ENCODE results near the gene CHPF. TPM values are rescaled to one million over a fixed set of nuclear protein-coding genes. Genes with fewer than 3 reads are reported as not detected.

CHPF gene
- total RNA-seq, 1 donor from 2014 or later = 35.9 TPM

DNA sequence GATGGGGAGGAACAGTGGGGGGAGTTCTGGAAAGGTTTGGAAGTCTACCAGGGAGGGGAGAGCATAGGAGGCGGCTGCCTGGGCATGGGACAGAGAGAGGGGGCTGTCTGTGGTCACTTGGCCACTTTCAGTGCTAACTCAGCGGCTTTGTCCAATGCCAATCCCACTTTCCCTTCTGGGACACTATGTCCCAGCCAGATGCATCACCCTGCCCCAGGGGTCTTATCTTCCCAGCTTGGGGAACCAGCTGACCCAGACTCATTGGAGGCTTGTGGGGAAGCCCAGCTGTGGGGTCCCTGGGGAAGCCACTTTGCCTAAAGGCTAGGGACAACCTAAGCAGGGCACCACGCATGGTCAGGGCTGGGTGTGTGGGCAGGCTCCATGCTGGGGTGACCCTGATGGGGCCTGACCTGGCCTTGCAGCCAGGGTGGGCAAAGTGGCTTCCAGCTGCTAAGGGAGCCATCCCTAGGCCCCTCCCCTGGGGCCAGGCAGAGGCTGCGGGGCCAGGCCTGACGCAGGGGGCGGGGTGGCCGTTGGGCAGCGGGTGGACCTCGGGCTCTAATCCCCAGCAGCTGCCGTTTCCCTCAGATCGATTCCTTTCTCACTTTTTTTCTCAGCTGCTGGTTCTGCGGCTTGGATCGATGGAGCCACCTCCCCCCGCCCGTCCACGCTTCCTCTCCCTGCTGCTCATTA is 30.9 kb downstream of the CHPF start:
- DNase-seq = no peak

- DNase-seq = no peak
Observed at GRCh38 chr2:219511547-219512325, 31.9 kb downstream of the CHPF start.

DNA sequence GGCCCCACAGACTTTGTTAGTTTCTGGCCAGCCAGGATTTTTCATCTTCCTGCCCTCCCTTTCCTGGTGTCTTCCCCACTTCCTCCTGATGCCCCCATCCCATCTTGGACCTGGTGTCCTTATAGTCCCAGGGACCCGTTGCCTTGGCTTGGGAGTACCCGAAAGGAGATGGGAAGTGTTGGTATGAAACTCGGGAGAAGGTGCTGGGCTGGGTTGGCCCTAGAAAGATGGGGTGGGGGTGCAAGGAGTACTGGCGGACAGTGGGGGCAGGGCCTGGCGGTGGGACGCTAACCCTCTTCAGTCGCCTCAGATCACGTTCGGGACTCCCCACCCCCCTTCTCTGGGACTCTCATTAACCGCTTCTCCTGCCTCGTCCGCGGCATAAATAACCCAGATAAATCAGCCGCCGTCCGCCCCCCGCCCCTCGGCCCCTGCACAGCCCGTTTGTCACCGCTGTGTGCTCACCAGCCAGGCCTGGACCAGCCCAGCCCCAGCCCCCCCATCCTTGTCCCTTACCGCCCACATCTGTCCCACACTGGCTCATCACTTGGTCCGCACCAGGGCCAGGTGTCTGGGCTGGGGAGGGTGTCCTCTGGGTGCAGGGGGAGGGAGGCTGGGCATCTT is 33.0 kb downstream of the CHPF start:
- DNase-seq = no peak

DNA sequence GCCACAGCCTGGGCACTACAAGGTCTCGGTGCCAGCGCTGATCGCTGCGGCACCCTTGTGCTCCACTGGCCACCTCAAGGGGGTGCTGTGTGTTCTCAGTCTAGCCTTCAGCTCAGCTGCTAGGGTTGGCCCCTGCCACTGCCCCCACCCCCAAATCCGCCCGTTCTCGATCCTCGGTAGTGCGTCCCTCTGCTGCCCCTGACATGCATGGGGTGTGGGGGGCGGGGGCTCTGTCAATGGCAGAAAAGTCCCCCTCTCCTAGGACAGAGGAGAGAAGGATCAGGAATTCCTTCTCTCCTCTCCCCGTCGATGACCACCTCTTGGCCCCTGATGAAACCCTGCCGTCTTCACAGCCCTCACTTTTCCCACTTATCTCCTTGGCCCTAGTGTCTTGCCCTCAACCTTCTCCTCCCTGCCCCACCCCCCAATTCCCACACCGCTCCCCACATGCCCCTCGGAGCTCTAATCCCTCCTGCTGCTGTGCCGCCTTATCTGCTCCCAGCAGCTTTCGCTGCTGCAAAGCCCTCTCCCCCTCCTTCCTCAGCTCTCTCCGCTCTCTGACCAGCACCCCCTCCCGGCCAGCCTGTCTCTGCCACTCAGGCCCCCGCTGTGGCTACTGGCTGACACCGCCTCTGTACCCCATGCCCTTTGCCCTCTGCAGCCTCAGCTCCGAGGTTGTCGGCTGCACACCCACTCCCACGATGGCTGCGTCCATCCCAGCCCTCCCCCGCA is 33.7 kb downstream of the CHPF start:
- peak; percentile 47 for DNase-seq

DNA sequence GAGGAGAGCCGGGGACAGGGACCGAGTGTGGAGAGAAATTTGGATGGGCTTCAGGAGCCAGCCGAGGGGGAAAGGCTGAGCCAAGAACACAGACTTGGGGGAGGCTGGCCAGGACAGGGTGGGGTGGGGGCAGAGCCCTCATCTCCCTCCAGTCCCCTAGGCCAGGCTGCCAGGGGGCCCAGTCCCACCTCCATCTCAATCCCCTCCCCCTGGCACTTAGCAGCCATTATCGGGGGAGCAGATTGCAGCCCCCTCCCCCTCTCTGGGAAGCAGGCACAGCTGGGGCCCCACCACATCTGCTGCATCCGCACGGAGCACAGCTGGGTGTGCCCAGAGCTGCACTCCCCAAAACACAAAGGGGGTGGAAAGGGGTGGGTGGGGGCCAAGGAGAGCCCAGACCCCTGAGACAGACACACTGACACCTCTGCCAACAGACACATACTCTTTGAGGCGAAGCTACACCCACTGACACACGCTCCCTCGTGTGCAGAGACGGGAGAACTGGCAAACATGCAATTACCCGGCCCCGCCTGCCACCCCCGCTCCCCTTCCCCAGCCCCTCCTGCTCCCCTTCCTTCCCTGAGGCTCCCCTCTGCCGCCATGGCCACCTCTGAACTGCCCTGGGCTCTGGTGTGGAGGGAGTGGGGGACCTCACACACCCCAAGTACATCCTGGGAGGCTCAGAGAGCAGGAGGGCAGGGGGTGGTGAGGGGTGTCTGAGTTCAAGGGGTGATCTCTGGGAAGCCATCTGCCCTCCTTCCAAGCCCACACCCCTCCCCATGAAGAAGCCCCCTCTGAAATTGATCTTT is 34.4 kb downstream of the CHPF start:
- DNase-seq = peak; percentile 48

GRCh38 chr2:219508444-219508734 is 35.2 kb downstream of the CHPF start:
- no peak for DNase-seq

GRCh38 chr2:219507581-219508443 is 35.8 kb downstream of the CHPF start:
- DNase-seq = no peak

- no peak for DNase-seq
Observed at GRCh38 chr2:219506802-219507526, 36.6 kb downstream of the CHPF start.

DNA sequence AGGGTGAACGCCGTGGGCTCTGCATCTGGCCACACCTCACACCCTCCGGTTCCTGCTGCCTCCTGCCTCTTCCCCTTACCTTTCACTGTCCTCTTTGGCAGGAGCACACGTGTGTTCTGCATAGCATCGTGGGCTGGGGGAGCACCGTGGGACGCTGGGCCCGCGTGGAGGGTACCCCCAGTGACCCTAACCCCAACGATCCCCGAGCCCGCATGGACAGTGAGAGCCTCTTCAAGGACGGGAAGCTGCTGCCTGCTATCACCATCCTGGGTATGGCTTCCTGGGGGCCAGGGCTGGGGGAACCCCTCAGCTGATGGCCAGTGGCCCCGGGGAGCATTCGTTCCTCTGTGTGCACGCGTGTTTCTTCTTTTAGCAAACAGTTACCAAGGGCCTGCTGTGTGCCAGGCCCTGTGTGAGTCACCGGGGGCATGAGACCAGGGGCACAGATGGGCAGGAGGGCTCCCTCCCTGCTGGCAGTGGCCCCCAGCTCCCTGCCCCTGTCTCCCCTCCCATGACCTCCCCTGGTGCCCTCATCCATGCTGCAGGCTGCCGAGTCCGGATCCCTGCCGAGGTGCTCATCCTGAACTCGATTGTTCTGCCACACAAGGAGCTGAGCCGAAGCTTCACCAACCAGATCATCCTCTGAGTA is 37.3 kb downstream of the CHPF start:
- no peak for DNase-seq

- no peak for DNase-seq
Observed at GRCh38 chr2:219505585-219505984, 38.0 kb downstream of the CHPF start.

- no peak for DNase-seq
Observed at GRCh38 chr2:219502618-219503017, 41.0 kb downstream of the CHPF start.

DNA sequence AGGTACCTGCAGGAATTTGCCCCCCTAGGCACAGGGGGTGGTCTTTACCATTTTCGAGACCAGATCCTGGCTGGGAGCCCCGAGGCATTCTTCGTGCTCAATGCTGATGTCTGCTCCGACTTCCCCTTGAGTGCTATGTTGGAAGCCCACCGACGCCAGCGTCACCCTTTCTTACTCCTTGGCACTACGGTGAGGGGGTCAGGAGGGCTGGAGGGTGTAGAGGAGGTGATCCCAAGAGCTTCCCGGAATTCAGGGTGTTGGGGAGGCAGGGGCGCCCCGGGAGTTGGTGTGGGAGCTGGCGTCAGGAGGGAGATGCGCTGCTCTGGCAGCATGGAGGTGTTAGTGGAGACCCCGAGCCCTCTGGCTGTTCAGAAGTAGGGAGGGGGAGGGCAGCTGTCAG is 41.8 kb downstream of the CHPF start:
- no peak for DNase-seq

DNA sequence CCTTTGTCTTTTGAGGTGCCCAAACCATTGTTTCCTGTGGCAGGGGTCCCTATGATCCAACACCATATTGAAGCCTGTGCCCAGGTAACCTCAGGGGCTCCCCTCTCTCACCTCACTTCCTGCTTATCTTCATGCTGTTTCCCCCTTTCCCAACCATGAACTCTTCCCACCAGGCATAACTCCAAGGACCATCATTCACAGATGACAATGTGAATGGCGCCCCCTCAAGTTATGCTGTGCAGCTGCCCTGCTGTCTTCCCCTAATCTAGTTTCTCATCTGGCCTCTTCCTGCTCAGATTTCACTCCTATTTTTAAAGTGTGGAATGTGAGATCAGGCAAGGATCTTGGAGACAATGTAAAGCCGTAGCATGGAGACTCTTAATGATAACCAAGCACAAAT is 43.5 kb downstream of the CHPF start:
- no peak for DNase-seq

DNA sequence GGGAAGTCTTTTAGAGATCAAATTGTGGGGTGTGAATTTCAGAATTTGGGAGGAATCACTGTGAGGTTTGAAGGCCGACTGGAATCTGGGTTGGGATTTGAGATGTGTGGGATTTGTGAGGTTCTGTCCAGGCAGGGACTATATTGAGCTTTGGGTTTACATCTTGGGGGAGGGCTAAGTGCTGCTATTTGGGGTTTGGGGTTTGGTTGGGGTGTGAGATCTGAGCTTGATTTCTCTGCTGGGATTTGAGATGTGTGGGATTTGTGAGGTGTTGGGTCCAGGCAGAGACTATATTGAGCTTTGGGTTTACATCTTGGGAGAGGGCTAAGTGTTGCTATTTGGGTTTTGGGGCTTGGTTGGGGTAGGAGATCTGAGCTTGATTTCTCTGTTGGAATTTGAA is 44.1 kb downstream of the CHPF start:
- DNase-seq = no peak

- no peak for DNase-seq
Observed at GRCh38 chr2:219499058-219499307, 44.6 kb downstream of the CHPF start.

- DNase-seq = peak; percentile 99
Observed at GRCh38 chr2:219498280-219499057, 45.1 kb downstream of the CHPF start, which contains the start of gene GMPPA. Gene GMPPA, plus strand, starts transcription at chr2:219498891. Its CDS starts 1,085 bp downstream, at chr2:219499976.

DNA sequence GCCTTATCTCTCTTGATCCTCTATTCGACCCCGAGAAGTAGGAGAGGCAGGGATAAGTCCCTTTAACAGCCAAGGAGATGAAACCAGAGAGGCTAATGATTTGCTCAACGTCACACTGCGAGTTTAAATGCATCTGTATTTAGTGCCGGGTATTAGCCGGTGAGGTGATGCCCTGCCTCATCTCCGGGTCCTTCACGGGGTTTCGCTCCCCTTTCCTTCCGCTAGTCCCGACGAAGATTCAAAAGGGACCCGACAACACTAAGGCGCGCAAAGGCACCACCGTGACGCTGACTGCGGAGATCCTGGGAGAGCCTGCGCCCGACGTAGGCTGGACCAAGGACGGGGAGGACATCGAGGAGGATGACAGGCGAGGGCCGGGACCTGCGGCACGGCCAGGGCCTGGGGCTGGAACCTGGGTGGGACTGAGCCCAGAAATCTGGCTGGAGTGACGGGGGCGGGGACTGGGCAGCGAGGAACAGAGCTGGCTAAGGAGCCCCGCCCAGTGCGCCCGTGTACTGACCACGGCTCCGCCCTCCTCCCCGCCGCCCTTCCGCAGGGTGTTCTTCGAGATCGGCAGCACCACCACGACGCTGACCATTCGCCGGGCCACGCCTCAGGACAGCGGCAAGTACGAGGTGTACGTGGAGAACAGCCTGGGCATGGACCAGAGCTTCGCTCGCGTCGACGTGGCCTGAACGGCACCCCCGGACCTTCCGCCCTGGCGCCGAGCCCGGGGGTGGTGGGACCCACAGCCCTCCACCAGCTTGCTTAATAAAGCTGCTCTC is 45.9 kb downstream of the CHPF start:
- DNase-seq = peak; percentile 35

DNA sequence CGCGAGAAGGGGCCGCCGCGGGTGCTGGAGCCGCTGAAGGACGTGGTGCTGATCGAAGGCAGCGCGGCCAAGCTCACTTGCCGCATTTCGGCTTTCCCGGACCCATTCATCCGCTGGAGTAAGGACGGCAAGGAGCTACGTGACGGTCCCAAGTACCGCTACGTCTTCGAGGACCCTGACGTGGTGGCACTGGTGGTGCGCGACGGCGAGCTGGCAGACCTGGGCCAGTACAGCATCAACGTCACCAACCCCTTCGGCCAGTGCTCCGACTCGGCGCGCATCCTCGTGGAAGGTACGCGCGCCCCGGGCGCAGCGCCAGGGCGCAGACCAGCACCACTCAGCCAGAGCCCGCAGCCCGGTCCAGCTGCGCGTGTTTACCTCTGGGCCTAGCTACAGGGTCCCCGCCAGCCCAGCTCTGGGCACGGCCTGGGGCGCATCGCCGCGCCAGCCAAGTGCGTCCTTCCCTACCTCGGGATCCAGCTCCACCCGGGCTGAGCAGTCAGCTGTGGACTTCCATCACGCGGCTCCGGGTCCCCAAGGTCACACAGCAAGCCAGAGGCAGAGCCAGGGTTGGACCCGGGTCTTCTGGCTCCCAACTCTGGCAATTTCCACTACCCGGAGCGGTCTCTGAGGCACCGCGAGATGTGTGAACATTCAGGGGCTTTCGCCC is 46.6 kb downstream of the CHPF start:
- DNase-seq = no peak
